IMR-90 (cell line): ENCODE measurements around the gene INPP5A. TPM values are rescaled to one million over a fixed set of nuclear protein-coding genes. Genes with fewer than 3 reads are reported as not detected.

Experiments used
- ATAC-seq: fragments of 200-7000 bp; cut with Tn5 transposase; 2 replicates; pipeline ENCODE4 v1.9.1; 2020; ENCODE audit warnings: low read depth, mild to moderate bottlenecking, moderate library complexity
- BruUV-seq: library from RNA; stranded (reverse); fragments of 400-500 nt; replicated peaks from 2 replicates; lab custom pipeline; 2021; lab: Mats Ljungman, UMichigan
- CTCF ChIA-PET: fragments of 300-600 bp; formaldehyde crosslinking; extraction: SDS; loops from one replicate; lab custom pipeline; 2021; ENCODE audit warnings: antibody characterized with exemption; lab: Yijun Ruan, JAX
- POLR2A ChIA-PET: fragments of 300-600 bp; sonication (Branson Sonifier 250); formaldehyde crosslinking; loops from one replicate; lab custom pipeline; 2022; ENCODE audit warnings: antibody characterized with exemption; ENCODE audit not compliant: unreplicated experiment; lab: Charles Lee
- DNase-seq: peaks from one replicate; pipeline ENCODE4 v3.0.0; 2013
- H2AFZ ChIP-seq: replicated peaks from 2 replicates; pipeline ENCODE3; 2013; ENCODE audit warnings: low read length, mild to moderate bottlenecking; ENCODE audit not compliant: poor library complexity
- H2AK5ac ChIP-seq: 2 replicates; pipeline ENCODE4 v1.6.1; 2013; ENCODE audit warnings: low read depth, low read length, inconsistent platforms
- H2AK9ac ChIP-seq: replicated peaks from 2 replicates; pipeline ENCODE3; 2013; ENCODE audit warnings: mild to moderate bottlenecking, low read depth, low read length, moderate library complexity; ENCODE audit not compliant: poor library complexity
- H2BK120ac ChIP-seq: 2 replicates; pipeline ENCODE4 v1.6.1; 2013; ENCODE audit warnings: low read depth, low read length, inconsistent platforms
- H2BK15ac ChIP-seq: 3 replicates; pipeline ENCODE4 v1.6.1; 2013; ENCODE audit warnings: low read depth, low read length, inconsistent platforms
- H2BK20ac ChIP-seq: 2 replicates; pipeline ENCODE4 v1.6.1; 2013; ENCODE audit warnings: low read depth, mild to moderate bottlenecking, inconsistent platforms, low read length, moderate library complexity
- H2BK5ac ChIP-seq: 2 replicates; pipeline ENCODE4 v1.6.1; 2013; ENCODE audit warnings: mild to moderate bottlenecking, low read depth, low read length, inconsistent platforms; ENCODE audit not compliant: poor library complexity, severe bottlenecking
- H3K14ac ChIP-seq: replicated peaks from 2 replicates; pipeline ENCODE4 v1.6.1; 2013; ENCODE audit warnings: low read depth, low read length, inconsistent platforms
- H3K18ac ChIP-seq: 2 replicates; pipeline ENCODE4 v1.6.1; 2013; ENCODE audit warnings: low read depth, low read length, control low read depth
- H3K23ac ChIP-seq: 2 replicates; pipeline ENCODE4 v1.6.1; 2013; ENCODE audit warnings: low read depth, low read length, inconsistent platforms
- H3K27ac ChIP-seq: 2 replicates; pipeline ENCODE4 v1.5.1; 2013; ENCODE audit warnings: mild to moderate bottlenecking, control low read depth, low read length; ENCODE audit not compliant: insufficient read depth
- H3K27me3 ChIP-seq: 2 replicates; pipeline ENCODE4 v1.6.1; 2013; ENCODE audit warnings: low read length; ENCODE audit not compliant: control insufficient read depth, insufficient read depth
- H3K36me3 ChIP-seq: 2 replicates; pipeline ENCODE4 v1.6.1; 2013; ENCODE audit warnings: low read length, mixed read lengths; ENCODE audit not compliant: control insufficient read depth, insufficient read depth
- H3K4ac ChIP-seq: 2 replicates; pipeline ENCODE4 v1.6.1; 2013; ENCODE audit warnings: low read depth, low read length, inconsistent platforms
- H3K4me1 ChIP-seq: 2 replicates; pipeline ENCODE4 v1.6.1; 2013; ENCODE audit warnings: low read length, mixed read lengths; ENCODE audit not compliant: control insufficient read depth, insufficient read depth
- H3K4me2 ChIP-seq: 2 replicates; pipeline ENCODE4 v1.6.1; 2013; ENCODE audit warnings: low read depth, mild to moderate bottlenecking, control low read depth, low read length, moderate library complexity
- H3K4me3 ChIP-seq: 2 replicates; pipeline ENCODE4 v1.5.1; 2013; ENCODE audit warnings: low read depth, mild to moderate bottlenecking, control low read depth, low read length, moderate library complexity; ENCODE audit not compliant: insufficient read depth
- H3K56ac ChIP-seq: 2 replicates; pipeline ENCODE4 v1.6.1; 2013; ENCODE audit warnings: low read length, inconsistent platforms; ENCODE audit not compliant: insufficient read depth; ENCODE audit errors: extremely low read depth
- H3K79me1 ChIP-seq, 2 experiments: 2 replicates each; pipeline ENCODE4 v1.6.1; 2013; ENCODE audit warnings: low read length in 2 of 2, inconsistent platforms in 1 of 2, low read depth in 1 of 2
- H3K9ac ChIP-seq: 2 replicates; pipeline ENCODE4 v1.6.1; 2013; ENCODE audit warnings: low read depth, low read length, control low read depth
- H3K9me1 ChIP-seq: 2 replicates; pipeline ENCODE4 v1.6.1; 2013; ENCODE audit warnings: low read length, inconsistent platforms; ENCODE audit not compliant: insufficient read depth
- H3K9me3 ChIP-seq: 2 replicates; pipeline ENCODE4 v1.6.1; 2013; ENCODE audit warnings: low read length; ENCODE audit not compliant: control insufficient read depth, insufficient read depth
- H4K20me1 ChIP-seq: 2 replicates; pipeline ENCODE4 v1.6.1; 2013; ENCODE audit warnings: low read length, inconsistent platforms; ENCODE audit not compliant: insufficient read depth
- H4K5ac ChIP-seq: 2 replicates; pipeline ENCODE4 v1.6.1; 2013; ENCODE audit warnings: mild to moderate bottlenecking, low read depth, low read length, control low read depth
- H4K8ac ChIP-seq, 2 experiments: 2 replicates each; pipeline ENCODE4 v1.6.1; 2013; ENCODE audit warnings: low read depth in 2 of 2, low read length in 2 of 2, control low read depth in 1 of 2, inconsistent platforms in 1 of 2
- H4K91ac ChIP-seq: 2 replicates; pipeline ENCODE4 v1.6.1; 2013; ENCODE audit warnings: low read depth, low read length, inconsistent platforms; ENCODE audit not compliant: insufficient read depth
- CEBPB ChIP-seq: IDR thresholded peaks from 2 replicates; pipeline ENCODE4 v1.6.1; 2012; ENCODE audit warnings: low read depth, low read length, improper control_type of control experiment
- WGBS, 2 experiments: methylation state at CpG; one replicate each; pipeline versions ENCODE4 v1.1.5 to v1.1.7; 2013; ENCODE audit warnings: missing lambda C conversion rate in 2 of 2; ENCODE audit not compliant: insufficient read length in 1 of 2; ENCODE audit errors: extremely low coverage in 2 of 2; 5-methylcytosine and 5-hydroxymethylcytosine counted together
- dilution Hi-C: fragments of 300-500 bp; cut with HindIII; formaldehyde crosslinking; loops from one replicate; pipeline ENCODE4 v1.14.3; 2018; ENCODE audit warnings: low sequenced_read_pairs; ENCODE audit not compliant: unreplicated experiment
- in situ Hi-C: fragments of 300-500 bp; cut with MboI; formaldehyde crosslinking; loops from 3 replicates; pipeline ENCODE4 v1.14.3; 2019; ENCODE audit warnings: low sequenced_read_pairs, inconsistent platforms, mixed read lengths
- intact Hi-C: fragments of 100-400 bp; cut with micrococcal nuclease; formaldehyde crosslinking; loops from 2 replicates; pipeline ENCODE4 v1.10.0; 2022
- polyA plus RNA-seq, 3 experiments: library from polyadenylated mRNA; depleted of rRNA; stranded (reverse); fragments of >200 nt; gene quantifications; 2 replicates each; pipeline ENCODE4 v1.2.3, GENCODE V29; 2012; ENCODE audit warnings: low replicate concordance in 1 of 3
- total RNA-seq: library from RNA; depleted of rRNA; stranded (reverse); fragments of >200 nt; gene quantifications from 2 replicates; pipeline ENCODE4 v1.2.3, GENCODE V29; 2012

INPP5A gene
- total and polyA plus RNA-seq, 2 of the 4 experiments (the other 2 are of a cell fraction): 21.4 to 36.7 TPM

GRCh38 chr10:132802048-132802447 lies 264.5 kb downstream of the INPP5A start:
- Histone ChIP-seq H3K14ac (no peak overlapping the region), H2BK5ac (no peak overlapping the region), H2AK9ac (no peak overlapping the region), H3K27ac (no peak overlapping the region), H2BK20ac (no peak overlapping the region), H3K4ac (no peak overlapping the region), H4K20me1 (no peaks in the 10 kb centered on the region), H3K9me3 (peaks cover 5% of the 10 kb centered on the region), H3K56ac (no peak overlapping the region), H3K27me3 (peaks cover 16% of the 10 kb centered on the region; the same call in 1 of the 2 replicates), H4K5ac (no peak overlapping the region), H2BK15ac (no peak overlapping the region), H3K18ac (no peak overlapping the region), H4K8ac (no peak overlapping the region), H3K23ac (no peak overlapping the region), H3K4me2 (no peak overlapping the region), H3K9ac (no peak overlapping the region), H4K91ac (no peak overlapping the region), H2AFZ (no peak overlapping the region), H2AK5ac (no peak overlapping the region), H2BK120ac (no peak overlapping the region), H3K4me1 (no peaks in the 10 kb centered on the region), H3K36me3 (no peaks in the 10 kb centered on the region), H3K9me1 (no peaks in the 10 kb centered on the region), H3K4me3 (no peak overlapping the region), H3K79me1 (no peaks in the 10 kb centered on the region)
- TF ChIP-seq CEBPB: no peak
- ChIA-PET POLR2A (no interaction called here), CTCF (no interaction called here)
- WGBS, 2 experiments: 73% methylated on average over 4 of the region's 8 CpGs; no CpG with 5 or more reads in 1 of the 2 experiments
- no peak for DNase-seq
- BruUV-seq: no TSS peak
- in situ Hi-C loops: no loop called here
- no peak for ATAC-seq
- dilution Hi-C loops: no loop called here
- intact Hi-C loops: no loop called here
